Measurements from ENCODE around the gene LGALS4.
"Not testable (repeated sequence)": the region's sequence is repeated elsewhere in the genome, so short reads cannot be mapped to it uniquely, and the experiment has no call there.

Gene LGALS4

GRCh38 chr19:38812841-38813320 lies at the start of gene LGALS4:
Gene LGALS4, minus strand, starts transcription at chr19:38812945. Its CDS starts 59 bp downstream, at chr19:38812886.
- no peak for DNase-seq (ENCODE audit: low spot score)

GRCh38 chr19:38861368-38861767 lies 48.6 kb upstream of the LGALS4 start:
- no peak for DNase-seq (ENCODE audit: low spot score)

GRCh38 chr19:38859631-38860204 lies 47.0 kb upstream of the LGALS4 start:
- DNase-seq (ENCODE audit: low spot score): not testable (repeated sequence)

GRCh38 chr19:38856813-38857212 lies 44.1 kb upstream of the LGALS4 start:
- no peak for DNase-seq (ENCODE audit: low spot score)

GRCh38 chr19:38855751-38856150 lies 43.0 kb upstream of the LGALS4 start:
- not testable (repeated sequence) for DNase-seq (ENCODE audit: low spot score)

GRCh38 chr19:38854961-38855360 lies 42.2 kb upstream of the LGALS4 start:
- not testable (repeated sequence) for DNase-seq (ENCODE audit: low spot score)

- DNase-seq (ENCODE audit: low spot score): no peak
These were observed 40.5 kb upstream of the LGALS4 start for GRCh38 chr19:38853214-38853613.

- DNase-seq (ENCODE audit: low spot score): peak; percentile 72
These were observed 39.7 kb upstream of the LGALS4 start for GRCh38 chr19:38852231-38853044.

GRCh38 chr19:38851622-38852230 lies 39.0 kb upstream of the LGALS4 start:
- peak; percentile 94 for DNase-seq (ENCODE audit: low spot score)

GRCh38 chr19:38850976-38851621 lies 38.4 kb upstream of the LGALS4 start:
- no peak for DNase-seq (ENCODE audit: low spot score)

GRCh38 chr19:38850436-38850975 lies 37.8 kb upstream of the LGALS4 start:
- no peak for DNase-seq (ENCODE audit: low spot score)

GRCh38 chr19:38849860-38850435 lies 37.2 kb upstream of the LGALS4 start, which contains the start of gene HNRNPL:
Gene HNRNPL, minus strand, starts transcription at chr19:38849986. Its CDS starts 20 bp downstream, at chr19:38849966.
- peak; percentile 100 for DNase-seq (ENCODE audit: low spot score)

- DNase-seq (ENCODE audit: low spot score): peak; percentile 99
These were observed 36.6 kb upstream of the LGALS4 start for GRCh38 chr19:38849147-38849859.

- no peak for DNase-seq (ENCODE audit: low spot score)
These were observed 35.8 kb upstream of the LGALS4 start for GRCh38 chr19:38848299-38849146.

- no peak for DNase-seq (ENCODE audit: low spot score)
These were observed 33.4 kb upstream of the LGALS4 start for GRCh38 chr19:38846097-38846496.

GRCh38 chr19:38845374-38846024 lies 32.8 kb upstream of the LGALS4 start:
- DNase-seq (ENCODE audit: low spot score): no peak

- no peak for DNase-seq (ENCODE audit: low spot score)
These were observed 31.4 kb upstream of the LGALS4 start for GRCh38 chr19:38844093-38844686.

- DNase-seq (ENCODE audit: low spot score): no peak
These were observed 30.5 kb upstream of the LGALS4 start for GRCh38 chr19:38843175-38843758.

Data from activated CD4-positive, alpha-beta T cell treated with anti-CD3 and anti-CD28 coated beads, Interleukin-2, Interleukin-4, amounts not matched to agents 100 ng/mL and 50 ng/mL, durations not matched to agents 16 hours and 8 hours (primary cell).